ENCODE measurements around the gene STIMATE. TPM values are rescaled to one million over a fixed set of nuclear protein-coding genes. Genes with fewer than 3 reads are reported as not detected.

The STIMATE gene
- total RNA-seq, 1 experiment from 2014 or later: 4.2 TPM

DNA sequence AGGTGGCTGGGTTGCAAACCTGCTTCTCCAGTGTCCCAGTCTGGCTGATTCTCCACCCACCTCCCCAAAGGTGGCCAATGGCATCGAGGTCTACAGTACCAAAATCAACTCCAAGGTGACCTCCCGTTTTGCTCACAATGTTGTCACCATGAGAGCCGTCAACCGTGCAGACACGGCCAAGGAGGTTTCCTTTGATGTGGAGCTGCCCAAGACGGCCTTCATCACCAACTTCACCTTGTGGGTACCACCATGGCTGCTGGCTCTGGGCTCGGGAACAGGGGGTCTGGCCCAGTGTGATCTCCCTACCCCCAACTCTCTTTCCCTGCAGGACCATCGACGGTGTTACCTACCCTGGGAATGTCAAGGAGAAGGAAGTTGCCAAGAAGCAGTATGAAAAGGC is 100.9 kb downstream of the STIMATE start:
- no peak overlapping the region for H3K4me3 ChIP-seq
- DNase-seq: no peak
- H3K27me3 ChIP-seq: no peaks in the 10 kb centered on the region
- no peaks in the 10 kb centered on the region for H3K36me3 ChIP-seq
- no peaks in the 10 kb centered on the region for H3K9me3 ChIP-seq

DNA sequence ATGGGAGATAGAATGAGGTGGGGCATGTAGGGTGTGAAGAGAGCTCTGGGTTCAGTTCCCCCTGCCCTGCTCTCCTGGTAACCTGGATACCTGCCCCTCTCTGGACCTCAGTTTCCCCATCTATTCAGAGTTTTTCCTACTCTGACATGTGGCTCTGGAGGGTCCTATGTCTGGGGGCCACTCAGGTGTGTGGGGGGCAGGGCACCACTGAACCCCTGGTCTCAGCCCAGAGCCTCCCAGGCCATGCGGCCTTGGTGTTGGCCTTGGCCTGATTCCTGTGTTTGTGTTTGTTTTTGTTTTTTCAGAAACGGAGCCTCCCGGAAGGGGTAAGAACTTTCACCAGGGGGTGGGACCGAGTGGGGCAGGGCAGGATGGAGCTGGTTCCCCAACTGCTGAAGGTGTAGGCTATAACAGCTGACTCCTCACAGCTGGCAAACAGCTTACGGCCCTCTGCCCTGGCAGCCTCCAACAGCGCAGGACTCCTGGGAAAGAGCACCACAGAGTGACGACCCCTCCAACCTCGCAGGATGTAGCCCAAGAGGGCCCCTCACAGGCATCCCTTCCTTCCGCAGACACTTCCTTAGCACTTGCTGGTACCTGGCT is 101.9 kb downstream of the STIMATE start:
- no peaks in the 10 kb centered on the region for H3K36me3 ChIP-seq
- no peaks in the 10 kb centered on the region for H3K9me3 ChIP-seq
- DNase-seq: no peak
- H3K4me3 ChIP-seq: no peak overlapping the region
- H3K27me3 ChIP-seq: no peaks in the 10 kb centered on the region

DNA sequence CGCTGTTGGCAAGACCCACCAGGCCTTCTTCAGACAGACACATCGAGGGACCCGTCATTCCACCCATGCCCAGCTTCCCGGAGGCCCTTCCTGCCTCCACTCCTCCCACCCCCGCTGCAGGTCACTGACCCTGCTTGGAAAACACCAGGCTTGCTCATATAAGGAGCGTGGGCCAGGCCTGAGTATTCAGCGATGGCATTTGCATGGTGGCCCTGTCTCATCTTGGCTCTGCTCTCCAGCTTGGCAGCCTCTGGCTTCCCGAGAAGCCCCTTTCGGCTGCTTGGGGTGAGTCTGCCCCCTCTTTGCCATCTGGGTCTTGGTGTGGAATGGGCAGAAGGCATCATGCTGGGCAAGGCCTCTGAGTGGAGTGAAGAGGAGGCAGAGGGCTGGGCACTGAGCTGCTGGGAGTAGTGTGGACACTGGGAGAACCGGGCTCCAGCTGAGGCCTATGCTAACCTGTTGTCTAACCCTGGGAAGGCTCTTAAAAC is 102.7 kb downstream of the STIMATE start, which contains the start of gene ITIH3:
Gene ITIH3, plus strand, starts transcription at position 185 of the 488 bp plus-strand sequence. Its CDS starts 8 bp downstream, at position 193.
- no peak within 1 kb of the TSS for H3K4me3 ChIP-seq
- no peak for DNase-seq
- no peaks in the 10 kb centered on the region for H3K27me3 ChIP-seq
- H3K36me3 ChIP-seq: no peaks in the 10 kb centered on the region
- no peaks in the 10 kb centered on the region for H3K9me3 ChIP-seq

DNA sequence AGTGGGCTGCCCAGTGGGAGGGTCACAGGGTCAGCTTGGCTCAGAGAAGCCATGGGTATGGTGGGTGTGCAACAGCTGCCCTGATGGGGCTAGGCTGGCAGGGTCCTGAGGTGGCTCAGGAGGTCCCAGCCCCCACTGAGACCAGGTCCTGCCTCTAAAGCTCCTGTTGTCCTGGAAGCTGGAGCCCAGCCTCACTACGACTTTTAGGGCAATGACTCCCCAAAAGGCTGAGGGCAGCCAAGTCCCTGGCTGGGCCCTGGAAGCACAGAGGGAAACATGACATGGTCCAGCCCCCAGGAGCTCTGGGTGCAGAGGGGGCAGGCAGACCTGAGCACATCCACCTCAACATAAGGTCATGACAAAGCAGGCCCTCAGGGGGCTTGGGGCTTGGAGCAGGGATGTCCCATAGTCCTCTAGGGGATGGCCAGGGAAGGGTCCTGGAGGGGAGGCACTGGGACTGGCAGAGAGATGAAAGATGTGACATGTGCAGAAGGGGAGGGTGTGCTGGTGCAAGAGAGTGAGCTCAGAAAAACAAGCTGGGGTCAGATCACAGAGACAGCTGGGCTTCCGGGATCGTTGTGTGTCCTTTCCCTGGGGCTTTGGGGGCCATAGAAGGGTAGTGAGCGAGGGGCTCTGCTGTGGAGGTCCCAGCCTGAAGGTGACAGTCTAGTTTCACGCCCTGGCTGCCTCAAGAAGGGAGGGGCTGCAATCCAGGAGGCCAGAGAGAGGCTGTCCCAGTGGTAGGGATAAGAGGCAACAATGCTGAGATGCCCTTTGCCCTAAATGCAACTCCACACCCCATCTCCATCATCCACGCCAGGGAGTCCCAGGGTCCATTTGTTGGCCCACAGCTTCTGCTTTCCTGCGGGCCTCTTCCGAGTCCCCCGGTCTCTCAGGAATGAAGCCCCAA is 103.4 kb downstream of the STIMATE start:
- Histone ChIP-seq H3K27me3 (no peaks in the 10 kb centered on the region), H3K36me3 (no peaks in the 10 kb centered on the region), H3K4me3 (no peak overlapping the region), H3K9me3 (no peaks in the 10 kb centered on the region)
- DNase-seq: no peak

DNA sequence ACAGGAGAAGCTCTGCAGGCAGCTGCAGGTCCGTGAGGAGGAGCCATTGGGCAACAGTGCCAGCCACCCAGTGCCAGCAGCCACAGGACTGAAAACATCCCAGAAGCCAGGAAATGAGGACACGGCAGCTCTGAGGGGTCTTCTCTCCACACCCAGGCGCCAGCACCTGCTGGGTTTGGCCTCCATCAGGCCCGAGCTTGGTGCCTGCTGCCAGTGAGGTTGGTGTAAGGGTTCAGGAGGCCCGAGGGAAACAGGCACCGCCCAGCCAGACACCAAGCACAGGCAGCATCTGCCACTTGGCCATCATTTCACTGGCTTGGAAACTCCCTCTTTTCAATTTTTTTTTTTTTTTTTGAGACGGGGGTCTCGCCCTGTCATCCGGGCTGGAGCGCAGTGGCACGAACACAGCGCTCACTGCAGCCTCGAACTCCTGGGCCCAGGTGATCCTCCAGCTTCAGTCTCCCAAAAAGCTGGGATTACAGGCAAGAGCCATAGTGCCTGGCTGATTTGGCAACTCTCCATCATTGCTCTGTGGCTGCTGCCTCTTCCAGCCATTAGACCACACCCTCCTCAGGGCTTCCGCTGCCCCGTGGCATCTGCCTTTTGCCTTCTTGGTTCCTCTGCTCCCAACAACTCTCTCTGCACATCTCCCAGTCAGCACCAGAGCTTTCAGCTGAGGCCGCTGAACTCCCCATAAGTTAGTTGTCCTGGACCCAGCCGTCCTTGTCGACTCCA is 104.2 kb downstream of the STIMATE start:
- Histone ChIP-seq H3K27me3 (no peaks in the 10 kb centered on the region), H3K36me3 (no peaks in the 10 kb centered on the region), H3K9me3 (no peaks in the 10 kb centered on the region), H3K4me3 (no peak overlapping the region)
- no peak for DNase-seq

DNA sequence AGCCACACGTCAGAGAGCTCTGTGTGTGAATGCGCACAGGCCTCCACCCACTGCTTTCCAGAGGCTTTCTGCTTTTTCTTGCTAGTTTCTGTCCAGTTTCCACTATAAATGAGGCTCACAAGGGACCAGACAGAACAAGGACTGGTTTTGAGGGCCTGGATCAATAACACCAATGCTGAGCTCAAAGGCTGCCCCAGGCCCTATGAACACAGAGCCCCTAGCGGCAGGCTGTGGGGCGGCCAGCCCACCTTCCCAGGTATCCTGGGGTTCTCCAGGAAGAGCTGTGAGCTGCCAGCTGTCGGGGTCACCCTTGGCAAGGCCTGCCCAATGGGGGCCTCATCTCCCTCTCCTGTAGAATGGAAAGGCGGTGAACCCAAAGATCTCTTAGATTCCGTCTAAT is 104.9 kb downstream of the STIMATE start:
- Histone ChIP-seq H3K4me3 (no peak overlapping the region), H3K9me3 (no peaks in the 10 kb centered on the region), H3K27me3 (no peaks in the 10 kb centered on the region), H3K36me3 (no peaks in the 10 kb centered on the region)
- DNase-seq: no peak

DNA sequence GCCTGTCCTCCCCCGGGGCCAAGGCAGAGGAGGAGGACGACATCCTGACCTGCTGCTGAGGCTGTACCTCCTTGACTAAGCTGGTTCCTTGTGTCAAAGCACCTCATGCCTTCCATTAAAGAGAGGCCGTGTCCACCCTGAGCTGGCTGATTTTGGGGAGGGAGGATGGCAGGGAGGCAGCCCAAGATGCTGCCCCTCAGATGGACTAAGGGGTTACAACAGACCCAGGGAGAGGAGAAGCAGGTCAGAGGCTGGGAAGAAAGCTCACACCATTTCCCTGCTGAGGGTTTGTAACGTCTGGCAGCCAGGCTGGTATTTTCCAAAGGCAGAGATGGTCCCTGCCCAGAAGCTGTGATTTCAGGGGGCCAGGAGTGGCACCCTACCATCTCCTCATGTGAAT is 105.4 kb downstream of the STIMATE start:
- Histone ChIP-seq H3K27me3 (no peaks in the 10 kb centered on the region), H3K9me3 (no peaks in the 10 kb centered on the region), H3K36me3 (no peaks in the 10 kb centered on the region), H3K4me3 (no peak overlapping the region)
- DNase-seq: no peak

DNA sequence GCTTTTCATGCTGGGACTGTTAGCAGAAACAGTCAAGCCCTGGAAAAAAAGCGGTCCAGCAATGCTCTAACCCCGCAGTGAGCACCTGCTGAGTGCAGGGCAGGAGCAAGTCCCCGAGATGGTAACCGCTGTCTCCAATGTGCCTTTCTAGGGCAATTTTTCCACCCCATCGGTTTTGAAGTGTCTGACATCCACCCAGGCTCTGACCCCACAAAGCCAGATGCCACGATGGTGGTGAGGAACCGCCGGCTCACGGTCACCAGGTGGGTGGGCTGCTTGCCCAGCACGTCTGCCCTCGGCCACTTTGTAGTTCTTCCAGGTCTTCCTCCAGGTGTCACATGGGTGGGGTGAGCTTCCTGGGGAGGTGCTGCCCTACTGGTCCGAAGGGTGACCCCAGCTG is 106.0 kb downstream of the STIMATE start:
- H3K9me3 ChIP-seq: no peaks in the 10 kb centered on the region
- H3K27me3 ChIP-seq: no peaks in the 10 kb centered on the region
- no peaks in the 10 kb centered on the region for H3K36me3 ChIP-seq
- H3K4me3 ChIP-seq: no peak overlapping the region
- no peak for DNase-seq

DNA sequence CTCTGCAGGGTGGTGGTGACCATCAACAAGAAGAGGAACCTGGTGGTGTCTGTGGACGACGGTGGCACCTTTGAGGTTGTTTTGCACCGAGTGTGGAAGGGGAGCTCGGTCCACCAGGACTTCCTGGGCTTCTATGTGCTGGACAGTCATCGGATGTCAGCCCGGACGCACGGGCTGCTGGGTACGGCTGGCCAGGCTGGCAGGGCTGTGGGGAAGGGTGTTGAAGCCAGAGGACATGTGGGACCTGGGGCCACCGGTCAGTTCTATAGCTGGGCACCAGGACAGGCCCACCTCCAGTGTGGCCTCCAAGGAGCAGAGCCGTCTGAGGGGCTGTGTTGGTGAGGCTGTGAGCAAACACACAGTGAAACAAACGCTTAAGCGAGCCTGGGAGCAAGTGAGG is 106.6 kb downstream of the STIMATE start:
- no peak for DNase-seq
- Histone ChIP-seq H3K36me3 (no peaks in the 10 kb centered on the region), H3K9me3 (no peaks in the 10 kb centered on the region), H3K4me3 (no peak overlapping the region), H3K27me3 (no peaks in the 10 kb centered on the region)

DNA sequence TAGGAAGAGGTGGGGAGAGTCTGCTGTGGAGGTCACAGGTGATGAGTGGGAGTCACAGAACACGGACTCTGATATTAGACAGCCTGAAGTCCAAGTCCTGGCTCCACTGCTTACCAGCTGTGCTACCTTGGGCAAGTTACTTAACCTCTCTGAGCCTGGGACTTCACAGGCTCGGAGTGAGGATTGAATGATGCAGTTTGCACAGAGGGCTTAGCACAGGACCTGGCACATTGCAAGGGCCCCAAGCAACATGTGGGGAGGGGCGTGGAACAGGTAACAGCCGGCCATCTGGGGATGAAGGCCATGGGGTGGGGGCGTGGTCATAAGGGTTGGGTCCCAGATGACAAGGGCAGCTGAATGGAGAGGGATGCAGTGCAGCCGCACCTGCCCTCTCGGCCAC is 107.0 kb downstream of the STIMATE start:
- Histone ChIP-seq H3K4me3 (no peak overlapping the region), H3K27me3 (no peaks in the 10 kb centered on the region), H3K36me3 (no peaks in the 10 kb centered on the region), H3K9me3 (no peaks in the 10 kb centered on the region)
- DNase-seq: no peak

DNA sequence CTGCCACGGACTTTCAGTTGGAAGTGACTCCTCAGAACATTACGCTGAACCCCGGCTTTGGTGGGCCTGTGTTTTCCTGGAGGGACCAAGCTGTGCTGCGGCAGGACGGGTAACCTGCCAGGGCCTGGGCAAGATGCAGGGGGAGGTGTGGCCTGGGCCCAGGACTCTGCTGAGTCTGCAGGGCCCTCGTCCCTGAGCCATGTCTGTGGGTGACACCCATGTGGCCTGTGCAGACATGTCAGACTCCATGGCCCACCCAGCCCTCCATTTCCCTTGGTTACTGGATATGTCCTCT is 107.7 kb downstream of the STIMATE start:
- no peaks in the 10 kb centered on the region for H3K27me3 ChIP-seq
- no peak overlapping the region for H3K4me3 ChIP-seq
- H3K9me3 ChIP-seq: no peaks in the 10 kb centered on the region
- H3K36me3 ChIP-seq: no peaks in the 10 kb centered on the region
- no peak for DNase-seq

DNA sequence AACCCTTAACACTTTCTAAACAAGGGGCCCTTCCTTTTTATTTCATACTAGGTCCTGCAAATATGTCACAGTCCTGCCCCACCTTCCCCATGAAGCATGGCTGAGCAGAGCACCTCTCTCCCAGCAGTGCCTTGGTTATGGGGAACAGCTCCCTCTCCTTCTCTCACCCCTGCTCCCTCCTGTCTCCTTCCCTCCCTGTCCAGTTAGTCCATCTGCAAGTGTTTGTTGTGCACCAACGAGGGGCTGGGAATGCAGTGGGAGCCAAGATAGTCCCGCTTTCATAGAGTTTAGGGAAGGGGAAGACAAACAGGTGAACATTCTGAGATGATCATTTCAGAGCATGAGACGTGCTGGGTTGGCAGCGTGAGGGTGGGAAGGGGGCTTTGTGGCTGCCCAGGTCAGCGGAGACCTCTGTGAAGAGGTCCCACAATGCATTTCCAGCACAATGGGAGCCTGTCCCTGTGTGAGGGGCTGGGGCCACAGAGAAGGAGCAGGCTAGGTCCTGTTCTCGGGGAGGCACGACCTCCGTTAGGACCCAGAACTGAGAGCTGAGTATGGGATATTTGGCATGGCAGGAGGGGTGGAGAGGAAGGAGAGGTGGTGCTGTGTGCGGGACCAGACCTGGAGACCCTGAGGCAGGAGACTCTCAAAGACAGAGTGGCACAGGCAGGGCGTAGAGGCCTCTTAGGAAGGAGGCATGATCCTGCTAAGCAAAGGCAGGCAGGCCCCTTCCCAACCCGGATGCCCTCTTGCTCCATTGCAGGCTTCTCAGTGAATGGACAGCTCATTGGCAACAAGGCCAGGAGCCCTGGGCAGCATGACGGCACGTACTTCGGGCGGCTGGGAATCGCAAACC is 108.2 kb downstream of the STIMATE start:
- H3K4me3 ChIP-seq: no peak overlapping the region
- no peaks in the 10 kb centered on the region for H3K27me3 ChIP-seq
- H3K36me3 ChIP-seq: no peaks in the 10 kb centered on the region
- H3K9me3 ChIP-seq: no peaks in the 10 kb centered on the region
- no peak for DNase-seq

DNA sequence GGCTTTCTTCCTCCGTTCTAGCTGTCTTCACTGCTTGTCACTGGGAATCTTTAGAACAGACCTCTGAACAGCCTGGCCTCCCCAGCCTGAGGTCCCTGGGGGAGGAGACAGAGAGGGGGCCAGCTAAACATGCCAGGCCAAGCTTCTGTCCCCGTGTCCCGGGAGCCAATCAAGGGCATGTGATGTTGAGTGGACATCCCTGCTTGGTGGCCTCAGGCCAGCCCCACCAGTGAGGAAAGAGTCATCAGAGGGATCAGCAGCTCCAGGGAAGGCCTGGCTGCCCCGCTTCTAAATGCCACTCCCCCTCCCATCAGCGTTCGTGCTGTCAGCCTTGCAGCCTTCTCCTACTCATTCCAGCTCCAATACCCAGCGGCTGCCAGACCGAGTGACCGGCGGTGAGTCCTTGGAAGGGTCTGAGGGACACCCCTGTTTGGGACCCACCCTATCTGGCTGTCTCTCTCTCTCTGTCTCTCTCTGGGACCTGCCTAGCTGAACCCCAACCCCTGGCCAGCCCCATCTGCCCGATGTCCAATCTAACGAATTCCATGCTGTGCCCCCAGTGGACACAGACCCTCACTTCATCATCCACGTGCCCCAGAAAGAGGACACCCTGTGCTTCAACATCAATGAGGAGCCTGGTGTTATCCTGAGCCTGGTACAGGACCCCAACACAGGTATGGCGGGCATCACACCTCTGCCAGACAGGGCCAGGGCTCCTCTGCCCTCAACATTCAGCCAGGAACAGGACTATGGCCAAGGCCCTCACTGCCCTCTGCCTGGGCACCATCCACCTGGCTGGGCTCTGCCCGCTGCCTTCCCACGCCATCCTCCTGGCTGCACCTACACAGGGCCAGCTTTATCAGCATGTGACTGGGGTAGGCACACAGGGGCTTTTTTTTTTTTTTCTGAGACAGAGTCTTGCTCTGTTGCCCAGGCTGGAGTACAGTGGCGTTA is 109.4 kb downstream of the STIMATE start:
- Histone ChIP-seq H3K36me3 (no peaks in the 10 kb centered on the region), H3K27me3 (no peaks in the 10 kb centered on the region), H3K9me3 (no peaks in the 10 kb centered on the region), H3K4me3 (no peak overlapping the region)
- DNase-seq: no peak

DNA sequence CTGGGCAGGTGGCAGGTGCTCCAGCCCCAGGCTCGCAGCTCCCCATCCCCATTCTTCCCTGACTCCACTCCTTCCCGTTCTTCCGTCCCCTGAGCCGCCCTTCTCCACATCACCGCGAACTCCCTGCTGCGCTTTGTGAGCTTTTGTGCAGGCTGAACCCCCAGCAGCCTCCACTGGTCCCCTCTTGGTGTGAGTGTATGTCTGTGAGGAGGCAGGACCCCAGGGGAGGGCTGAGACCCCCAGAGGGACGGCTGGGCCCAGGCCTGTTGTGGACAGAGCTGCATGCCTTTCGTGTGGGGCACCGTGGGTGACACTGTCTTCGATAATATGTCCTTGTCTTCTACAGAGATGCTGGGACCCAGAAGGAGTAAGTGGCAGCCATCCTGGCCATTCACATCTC is 110.1 kb downstream of the STIMATE start:
- H3K9me3 ChIP-seq: no peaks in the 10 kb centered on the region
- H3K4me3 ChIP-seq: no peak overlapping the region
- no peaks in the 10 kb centered on the region for H3K36me3 ChIP-seq
- H3K27me3 ChIP-seq: no peaks in the 10 kb centered on the region
- DNase-seq: no peak
